ENCODE data around the gene TRIM52.
A peak's percentile ranks its signal among the peaks of the same experiment; 100 is the strongest.
"Not testable (repeated sequence)": the region's sequence is repeated elsewhere in the genome, so short reads cannot be mapped to it uniquely, and the experiment has no call there.

The TRIM52 gene

DNA sequence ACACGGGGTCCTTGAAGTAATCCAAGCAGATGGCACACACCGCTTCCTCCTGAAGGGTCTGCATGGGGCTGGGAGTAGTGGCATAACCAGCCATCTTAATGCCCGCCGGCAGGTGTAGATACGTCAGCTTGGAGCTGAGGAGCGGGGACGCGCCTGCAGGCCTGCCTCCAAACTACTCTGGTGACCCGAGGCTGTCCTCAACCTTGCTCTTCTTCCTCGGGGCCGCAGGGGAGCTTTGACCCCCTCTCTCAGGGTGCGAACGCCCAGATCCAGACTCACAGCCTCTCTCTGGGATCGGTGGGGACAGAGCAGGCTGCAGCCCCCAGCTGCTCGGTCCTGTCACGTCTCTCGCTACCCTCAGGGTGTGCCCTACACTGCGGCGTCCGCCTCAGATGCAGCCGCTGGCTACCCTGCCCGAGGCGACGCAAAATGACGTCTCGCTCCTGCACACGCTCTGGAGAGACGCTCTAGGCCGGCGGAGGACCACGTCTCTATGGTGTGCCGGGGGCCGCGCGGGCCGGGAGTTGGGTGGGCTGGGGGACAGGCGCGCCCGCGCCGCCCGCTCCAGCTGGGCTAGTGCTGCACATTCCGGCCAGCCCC, at the start of gene TRIM52:
TSS of gene TRIM52 (minus strand) at position 424 of the 600 bp plus-strand sequence. CDS start at position 94, 330 bp downstream.
- DNase-seq, result peak; percentile 97

DNA sequence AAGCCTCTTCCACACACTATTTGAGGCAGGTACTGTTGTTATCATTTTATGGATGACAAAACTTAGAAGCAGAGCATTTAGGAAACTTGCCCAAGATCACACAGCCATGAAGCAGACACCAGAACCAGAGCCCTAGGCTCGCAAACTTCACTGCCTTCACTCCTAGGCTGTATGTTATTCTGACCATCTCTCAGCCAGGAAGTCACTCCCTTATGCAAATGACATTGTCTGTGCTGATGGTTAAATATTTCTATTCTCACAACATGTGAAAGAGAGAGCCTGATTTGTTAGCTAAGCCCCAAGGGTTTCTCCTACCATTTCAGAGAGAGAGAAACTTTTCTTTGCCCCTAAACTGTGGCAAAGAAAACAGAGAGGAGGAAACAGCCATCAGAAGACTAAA, 26.4 kb upstream of the TRIM52 start:
- not testable (repeated sequence) for DNase-seq

DNA sequence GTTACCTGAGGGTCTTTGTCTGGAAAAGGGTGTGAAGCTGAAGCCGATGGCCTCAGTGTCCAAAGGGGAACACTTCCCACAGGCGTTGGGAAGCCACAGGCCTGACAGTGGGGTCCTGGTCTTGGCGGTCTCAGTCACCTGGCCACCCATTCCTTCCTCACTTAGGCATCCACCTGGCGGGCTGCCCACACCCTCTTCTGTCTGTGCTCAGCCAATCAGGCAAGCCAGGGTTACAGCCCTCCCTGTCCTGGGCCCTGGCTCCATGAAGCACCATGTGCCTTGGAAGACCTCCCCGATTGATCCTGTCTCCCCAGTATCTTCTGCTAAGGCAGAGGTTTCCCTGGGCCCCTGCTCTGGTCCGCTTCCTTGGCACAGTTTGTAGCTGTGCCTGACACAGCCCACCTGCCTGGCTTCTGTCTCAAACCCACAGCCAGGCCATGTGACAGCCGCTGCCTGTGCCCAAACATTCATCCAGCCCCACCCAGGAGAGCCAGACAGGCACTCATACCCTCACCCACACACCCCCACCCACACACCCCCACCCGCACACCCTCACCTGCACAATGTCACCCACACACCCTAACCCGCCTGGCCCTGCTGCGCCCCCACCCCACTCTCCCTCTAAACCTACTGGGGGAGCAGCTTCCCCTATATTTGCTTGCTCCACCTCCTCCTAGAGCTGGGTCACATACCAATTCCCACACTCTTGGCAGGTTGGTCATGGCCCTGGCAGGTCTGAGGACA, 25.2 kb upstream of the TRIM52 start:
- DNase-seq, result not testable (repeated sequence)

DNA sequence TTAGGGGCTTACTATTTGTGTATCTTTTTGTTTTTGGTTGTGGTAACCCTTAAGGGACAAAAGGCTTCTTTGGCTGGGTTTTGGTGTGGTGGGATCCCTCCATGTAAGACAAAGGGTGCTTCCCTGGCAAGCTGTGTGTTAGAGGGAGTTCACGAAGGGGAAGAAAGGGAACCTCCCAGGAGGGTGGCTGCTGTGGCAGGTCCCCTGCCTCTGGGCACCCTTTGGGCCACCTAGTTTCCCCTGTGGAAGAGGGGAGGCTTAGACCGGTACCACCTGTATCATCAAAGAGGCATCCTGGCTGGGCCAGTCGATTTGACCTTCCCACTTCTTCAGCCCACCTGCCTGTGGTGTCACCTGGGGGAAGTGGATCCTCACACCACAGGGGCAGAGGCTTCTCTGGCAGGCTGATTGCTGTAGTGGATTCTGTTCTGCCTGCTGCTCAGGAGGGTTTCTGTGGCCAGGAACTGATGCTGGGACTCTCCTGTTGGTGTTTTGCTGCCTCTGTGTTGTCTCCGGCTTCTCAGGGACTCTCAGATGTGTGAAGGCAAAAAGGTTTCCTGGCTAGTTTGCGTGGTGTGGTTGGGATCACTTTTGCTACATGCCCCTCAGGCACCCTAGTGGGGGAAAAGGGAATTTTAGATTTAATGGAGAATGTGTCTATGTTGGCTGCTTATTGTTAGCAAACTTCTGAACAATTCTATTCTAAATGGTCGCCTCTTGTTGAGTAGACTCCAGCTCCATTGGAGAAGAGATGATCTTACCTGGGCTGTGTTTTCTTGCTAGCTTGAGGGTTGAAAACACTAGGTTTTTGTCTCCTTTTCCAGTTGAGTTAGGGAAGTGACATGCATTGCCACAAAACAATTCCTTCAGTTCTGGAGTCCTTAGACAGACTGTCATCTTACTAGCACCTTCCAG, 23.2 kb upstream of the TRIM52 start:
- DNase-seq, result not testable (repeated sequence)

DNA sequence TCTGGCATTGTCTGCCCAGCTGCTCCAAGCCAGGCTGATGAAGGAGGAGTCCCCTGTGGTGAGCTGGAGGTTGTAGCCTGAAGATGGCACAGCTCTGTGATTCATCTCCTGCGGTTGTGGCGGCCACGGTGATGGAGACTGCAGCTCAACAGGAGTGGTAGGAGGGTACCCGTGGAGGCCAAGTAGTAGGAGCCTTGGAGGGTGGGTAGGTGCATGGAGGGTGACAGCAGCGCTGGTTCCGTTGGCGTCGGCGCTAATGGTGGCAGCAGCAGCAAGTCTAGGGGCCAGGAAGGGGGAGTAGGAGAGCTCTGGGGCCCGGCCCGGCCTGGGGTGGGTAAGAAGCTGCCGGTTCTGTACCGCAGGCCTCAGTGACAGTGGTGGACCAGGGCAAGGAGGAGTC, 22.4 kb upstream of the TRIM52 start:
- no peak for DNase-seq

DNA sequence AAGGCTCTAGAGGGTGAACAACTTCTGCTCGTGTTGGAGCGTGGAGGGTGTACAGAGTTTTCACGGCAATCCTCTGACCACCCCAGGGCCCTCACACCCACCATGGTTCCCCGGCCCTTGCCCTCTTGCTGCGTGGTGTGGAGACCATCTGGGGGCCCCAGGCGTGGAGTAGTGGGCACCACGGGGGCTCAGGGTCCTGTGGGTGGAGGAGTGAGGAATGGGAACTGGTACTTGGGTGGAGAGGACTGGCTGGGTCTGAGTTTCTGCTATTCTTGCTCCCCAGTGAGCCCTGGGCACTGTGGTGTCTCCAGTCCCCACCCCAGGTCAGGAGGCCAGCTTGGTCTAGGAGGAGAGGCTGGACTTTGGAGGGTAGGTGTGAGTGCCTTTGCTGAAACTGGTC, 21.9 kb upstream of the TRIM52 start:
- DNase-seq, result no peak

DNA sequence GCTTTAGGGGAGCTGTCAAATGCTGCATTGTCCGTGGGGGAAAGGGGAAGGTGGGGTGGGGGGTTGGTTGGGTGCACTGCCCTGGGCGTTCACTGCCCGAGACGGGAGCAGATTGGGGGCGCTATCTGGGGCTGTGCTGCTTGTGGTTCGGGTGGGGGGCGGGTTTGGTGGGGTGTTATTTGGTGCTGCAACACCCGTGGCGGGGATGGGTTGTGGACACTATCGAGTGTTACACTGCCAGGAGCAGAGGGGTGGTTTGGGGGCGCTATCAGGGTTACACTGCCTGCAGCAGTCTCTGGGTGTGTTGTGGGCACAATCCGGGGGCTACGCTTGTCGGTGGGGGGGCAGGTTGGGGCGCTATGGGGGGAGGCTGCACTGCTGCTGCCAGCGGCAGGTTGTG, 21.5 kb upstream of the TRIM52 start:
- not testable (repeated sequence) for DNase-seq

DNA sequence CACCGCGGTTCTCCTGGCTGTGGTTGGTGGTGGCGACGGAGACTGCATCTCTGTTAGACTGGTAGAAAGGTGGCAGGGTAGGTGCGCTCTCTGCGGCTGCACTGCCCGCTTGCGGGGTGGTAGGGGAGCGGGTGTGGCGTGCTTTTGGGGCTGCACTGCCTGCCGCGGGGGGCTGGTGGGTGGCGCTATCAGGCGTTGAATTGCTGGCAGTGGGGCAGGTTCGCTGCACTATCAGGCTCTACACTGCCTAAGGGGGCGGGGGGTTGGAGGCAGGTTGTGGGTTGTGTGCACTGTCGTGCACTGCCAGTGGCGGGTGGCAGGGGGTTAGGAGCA, 21.0 kb upstream of the TRIM52 start:
- no peak for DNase-seq

DNA sequence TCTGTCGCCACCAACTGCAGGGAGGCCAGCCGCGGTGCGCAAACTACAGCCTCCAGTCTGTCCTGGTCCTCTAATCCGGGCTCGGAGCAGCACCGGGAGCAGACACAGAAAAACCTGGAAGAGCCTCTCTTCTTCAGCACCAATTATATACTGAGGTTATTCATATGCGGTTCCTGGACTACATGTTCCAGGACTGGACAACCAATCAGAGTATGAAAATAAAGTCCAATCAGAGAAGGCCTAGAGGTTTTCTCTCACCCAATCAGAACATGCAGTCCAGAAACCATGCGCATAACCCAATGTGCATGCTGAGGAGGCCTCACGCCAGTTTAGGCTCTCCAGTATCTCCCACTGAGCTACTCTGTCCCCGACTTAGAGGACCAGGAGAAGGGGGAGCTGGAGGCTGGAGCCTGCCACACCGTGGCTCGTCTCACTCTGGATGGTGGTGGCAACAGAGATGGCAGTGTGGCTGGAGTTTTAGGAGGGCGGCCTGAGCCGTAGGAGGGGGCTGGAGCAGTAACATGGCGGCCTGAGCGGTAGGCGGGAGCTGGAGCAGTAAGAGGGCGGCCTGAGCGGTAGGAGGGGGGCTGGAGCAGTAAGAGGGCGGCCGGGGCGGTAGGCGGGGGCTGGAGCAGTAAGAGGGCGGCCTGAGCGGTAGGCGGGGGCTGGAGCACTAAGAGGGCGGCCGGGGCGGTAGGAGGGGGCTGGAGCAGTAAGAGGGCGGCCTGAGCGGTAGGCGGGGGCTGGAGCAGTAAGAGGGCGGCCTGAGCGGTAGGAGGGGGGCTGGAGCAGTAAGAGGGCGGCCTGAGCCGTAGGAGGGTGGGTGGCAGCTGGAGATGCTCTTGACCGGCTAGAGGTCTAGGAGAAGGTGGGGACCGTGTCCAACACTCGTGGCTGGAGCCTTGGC, 20.4 kb upstream of the TRIM52 start:
- no peak for DNase-seq

DNA sequence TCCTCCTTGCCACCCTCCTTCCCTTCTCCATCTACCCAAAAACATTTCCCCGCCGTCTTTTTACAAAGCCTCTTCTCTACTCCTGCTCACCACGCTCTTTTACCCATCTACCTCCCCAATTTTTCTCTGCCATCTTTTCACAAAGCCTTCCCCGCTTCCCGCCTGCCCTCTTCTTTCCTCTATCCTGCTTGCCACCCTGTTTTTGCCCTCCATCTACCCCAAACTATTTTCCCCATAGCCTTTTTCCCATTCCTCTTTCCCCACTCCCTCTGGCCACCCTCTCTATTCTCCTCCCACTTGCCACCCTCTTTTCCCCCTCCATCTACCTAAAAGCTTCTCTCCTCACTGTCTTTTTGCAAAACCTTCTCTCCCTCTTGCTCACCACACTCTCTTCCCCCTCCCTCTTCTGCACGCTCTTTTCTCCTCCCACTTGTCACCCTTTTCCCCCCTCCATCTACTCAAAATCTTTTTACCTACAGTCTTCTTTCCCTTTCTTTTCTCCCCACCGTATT, 19.4 kb upstream of the TRIM52 start:
- no peak for DNase-seq

DNA sequence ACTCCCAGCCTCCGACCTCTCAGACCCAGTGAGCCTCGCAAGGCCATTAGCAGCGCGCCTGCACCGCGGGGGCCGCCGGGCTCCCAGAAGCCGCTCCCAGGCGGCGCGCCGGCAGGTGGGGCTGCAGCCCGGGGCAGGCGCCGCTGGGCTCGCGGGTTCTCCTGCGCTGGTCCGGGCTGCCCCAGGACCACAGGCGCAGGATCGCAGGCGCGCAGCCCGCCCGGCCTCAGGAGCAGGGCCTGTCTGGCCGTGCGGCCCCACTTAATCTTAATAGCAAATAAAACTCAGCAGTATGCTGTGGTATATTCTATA, 12.4 kb upstream of the TRIM52 start:
- peak; percentile 65 for DNase-seq

DNA sequence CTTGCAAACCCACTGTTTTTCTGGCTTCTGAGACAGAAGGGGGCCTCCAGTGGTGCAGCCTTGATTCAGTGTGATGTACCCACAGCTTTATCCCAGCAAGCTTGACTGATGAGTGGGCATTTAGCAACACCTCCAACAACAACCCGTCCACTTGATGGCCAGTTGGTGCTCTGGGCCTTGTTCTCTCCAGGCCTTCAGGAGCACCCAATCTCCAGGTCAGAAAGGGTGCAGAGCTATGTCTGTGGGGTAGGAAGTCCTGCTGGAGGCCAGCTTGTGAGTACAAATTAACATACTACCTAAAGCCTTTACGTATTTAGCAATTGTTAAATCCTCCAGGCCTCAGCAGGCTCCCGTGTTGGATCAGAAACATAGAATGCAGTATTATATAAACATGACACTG, 10.1 kb upstream of the TRIM52 start:
- no peak for DNase-seq

DNA sequence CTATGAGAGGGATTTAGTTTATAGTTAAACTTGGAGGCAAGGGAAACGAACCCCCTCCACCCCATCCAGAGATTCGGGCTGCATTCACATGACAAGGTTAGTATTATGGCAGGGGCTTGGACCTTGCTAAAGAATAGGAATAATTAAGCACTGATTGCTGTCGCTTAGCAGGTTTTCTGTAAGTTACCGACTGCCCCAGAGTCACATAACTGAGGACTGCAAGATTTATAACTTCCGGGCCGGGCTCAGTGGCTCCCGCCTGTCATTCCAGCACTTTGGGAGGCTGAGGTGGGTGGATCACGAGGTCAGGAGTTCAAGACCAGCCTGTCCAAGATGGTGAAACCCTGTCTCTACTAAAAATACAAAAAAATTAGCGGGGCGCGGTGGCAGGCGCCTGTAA, 7.0 kb upstream of the TRIM52 start:
- not testable (repeated sequence) for DNase-seq

DNA sequence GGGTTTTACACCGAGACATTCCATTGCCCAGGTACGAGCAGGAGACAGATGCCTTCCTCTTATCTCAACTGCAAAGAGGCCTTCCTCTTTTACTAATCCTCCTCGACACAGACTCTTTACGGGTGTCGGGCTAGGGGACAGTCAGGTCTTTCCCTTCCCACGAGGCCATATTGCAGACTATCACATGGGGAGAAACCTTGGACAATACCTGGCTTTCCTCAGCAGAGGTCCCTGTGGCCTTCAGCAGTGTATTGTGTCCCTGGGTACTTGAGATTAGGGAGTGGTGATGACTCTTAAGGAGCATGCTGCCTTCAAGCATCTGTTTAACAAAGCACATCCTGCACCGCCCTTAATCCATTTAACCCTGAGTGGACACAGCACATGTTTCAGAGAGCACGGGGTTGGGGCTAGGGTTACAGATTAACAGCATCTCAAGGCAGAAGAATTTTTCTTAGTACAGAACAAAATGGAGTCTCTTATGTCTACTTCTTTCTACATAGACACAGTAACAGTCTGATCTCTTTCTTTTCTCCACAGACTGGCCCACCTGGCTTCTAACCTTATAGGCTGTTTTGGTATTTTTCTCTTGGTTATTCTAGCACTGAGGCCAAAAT, 6.5 kb upstream of the TRIM52 start:
- DNase-seq, result not testable (repeated sequence)

DNA sequence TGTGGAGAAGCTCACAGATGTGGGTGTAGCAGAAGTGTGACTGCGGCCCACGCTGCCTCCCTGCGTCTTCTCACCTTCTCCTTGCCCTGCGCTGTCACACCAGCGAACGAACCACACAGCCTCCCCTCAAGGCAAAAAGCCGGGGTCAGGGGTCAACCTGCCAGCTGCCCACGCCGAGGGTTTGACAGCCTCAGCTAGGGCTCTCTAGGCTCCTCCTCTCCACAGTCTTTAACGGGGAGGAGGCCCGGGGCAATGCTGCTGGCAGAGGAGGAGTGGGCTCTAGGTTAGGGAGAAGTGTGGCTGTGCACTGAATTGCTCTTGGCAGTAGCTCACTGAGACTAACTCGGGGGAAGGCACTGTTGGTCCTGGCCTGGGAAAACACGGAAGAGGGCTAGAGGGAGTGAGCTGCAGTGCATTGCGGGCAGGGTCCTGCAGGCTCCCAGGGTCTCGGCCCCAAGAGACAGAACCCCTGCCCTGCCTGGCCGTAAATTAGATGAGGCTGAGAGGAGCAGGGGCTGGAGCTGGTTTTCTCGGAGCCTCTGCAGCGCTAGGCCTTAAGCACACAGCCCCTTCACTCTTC, 4.2 kb upstream of the TRIM52 start:
- no peak for DNase-seq

DNA sequence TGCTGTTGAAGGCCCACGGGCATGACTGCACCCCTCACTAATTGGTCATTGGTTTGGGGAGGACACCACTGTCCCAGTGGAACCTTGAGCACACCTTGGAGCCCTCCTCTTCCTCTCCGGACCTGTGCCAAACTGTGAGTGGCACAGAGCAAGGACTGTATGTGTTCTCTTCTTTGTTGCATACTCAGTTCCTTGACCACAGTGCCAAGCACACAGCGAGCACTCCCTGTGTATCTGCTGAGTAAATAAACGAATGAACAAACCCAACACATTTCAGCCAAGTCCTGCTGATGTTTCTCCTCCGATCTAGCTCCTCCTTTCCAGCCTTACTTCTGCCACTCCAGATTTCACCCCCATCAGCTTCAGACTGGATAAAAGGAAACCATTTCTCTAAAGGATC, 2.7 kb upstream of the TRIM52 start:
- DNase-seq, result no peak

DNA sequence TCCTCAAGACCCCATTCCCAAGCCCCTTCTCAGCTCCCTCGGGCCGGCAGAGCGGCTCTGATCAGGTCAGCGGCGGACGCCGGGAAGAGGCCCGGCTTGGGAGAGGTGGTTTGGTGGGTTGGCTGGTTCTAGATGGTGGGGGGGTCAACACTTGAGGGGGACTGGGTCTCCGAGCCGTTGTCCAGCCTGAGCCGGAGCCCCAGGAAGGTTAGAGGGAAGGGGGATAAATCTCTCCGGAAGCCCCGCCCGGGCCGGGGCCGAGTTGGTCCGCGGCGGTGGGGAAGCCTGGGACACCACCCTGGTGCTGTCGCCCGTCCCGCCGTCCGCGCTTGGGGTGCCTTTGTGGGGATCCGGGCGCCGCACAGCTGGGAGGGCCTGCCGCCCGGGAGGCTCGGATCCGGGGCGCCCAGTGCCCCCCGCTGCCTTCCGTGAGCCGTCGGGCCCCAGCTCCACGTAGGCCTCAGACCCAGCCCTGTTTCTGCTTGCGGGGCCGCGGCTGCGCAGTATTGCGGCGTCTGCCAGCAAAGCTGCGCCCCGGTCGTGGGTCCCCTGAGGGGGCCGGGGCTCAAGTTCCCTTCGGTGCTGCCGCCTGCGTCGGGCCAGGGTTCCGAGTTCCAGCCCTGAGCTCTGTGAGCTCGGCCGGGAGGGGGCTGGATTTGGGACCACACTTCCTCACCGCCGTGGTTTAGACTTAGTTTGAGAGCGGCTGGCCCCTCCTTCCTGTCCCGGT, 542 bp upstream of the TRIM52 start:
- peak; percentile 93 for DNase-seq

DNA sequence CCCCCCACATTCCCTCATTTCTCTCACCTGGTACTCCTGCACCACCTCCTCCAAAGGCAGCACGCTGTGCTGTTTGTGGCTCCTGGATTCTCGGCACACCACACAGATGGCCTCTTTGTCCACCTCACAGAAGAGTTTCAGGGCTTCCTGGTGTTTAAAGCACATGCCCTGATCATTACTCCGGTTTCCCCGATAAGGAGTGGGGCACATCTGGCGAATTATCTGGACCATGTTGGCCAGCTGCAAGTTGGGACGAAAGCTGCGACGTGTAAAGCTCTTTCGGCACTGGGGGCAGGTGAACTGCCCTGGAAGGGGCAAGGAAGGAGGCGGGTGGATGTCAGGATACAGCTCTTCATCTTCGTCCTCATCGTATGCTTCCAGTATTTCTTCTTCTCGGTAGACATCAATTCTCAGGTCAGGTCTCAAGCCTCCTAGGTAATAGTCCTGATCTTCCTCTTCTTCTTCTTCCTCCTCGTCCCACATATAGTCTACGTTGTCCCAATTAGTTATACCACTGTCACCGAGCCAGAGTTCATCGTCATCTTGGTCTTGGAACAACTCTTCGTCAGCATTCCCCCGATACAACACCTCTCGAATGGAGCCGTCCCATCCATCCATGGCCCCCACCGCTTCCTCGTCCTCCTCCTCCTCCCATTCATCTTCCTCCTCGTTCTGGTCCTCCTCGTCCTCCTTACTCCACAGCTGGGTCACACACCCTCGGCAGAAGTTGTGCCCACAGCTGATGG, 796 bp downstream of the TRIM52 start:
- DNase-seq, result peak; percentile 48

DNA sequence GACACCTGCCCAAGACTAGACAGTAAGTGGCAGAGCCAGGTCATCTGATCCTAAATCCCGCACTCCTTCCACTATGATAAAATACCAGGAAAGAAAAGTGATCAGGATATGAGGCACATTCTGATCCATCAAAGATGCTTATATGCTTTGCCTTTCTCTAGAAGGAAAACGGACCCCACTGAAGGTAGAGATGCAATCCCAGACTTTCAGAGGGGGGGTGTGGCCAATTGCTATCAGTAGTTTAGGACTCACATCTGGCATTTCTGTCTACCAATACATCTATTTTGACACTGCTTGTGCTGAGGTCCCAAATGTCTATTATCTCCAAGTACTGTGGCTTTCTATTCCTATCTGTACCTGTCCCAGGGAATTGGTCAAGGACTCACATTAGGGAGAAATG, 1.7 kb downstream of the TRIM52 start:
- peak; percentile 50 for DNase-seq

DNA sequence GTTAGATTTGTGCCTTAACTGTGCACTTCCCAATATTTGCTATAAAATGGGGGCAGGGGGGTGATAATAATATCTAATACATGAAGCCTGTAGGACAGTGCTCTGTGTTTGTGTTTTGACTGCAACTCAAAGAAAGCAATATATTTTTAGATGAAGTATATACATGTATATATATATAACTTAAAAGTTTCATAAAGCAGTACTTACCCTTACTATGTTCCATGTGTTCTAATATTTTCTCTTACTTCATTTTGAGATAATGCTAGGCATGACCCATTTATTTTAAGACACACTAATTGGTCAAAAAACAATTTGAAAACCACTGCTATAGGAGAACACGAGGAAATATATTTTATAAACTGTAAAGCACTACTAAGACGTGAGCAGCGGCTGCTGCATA, 2.4 kb downstream of the TRIM52 start:
- no peak for DNase-seq

Measured in hematopoietic multipotent progenitor cell treated with erythropoietin and hydrocortisone succinate and interleukin-3 and kit ligand, for 4 days (in vitro differentiated cells).